HG02840 (cell line): ENCODE results near the gene ESR1.
"Not testable (repeated sequence)": the region's sequence is repeated elsewhere in the genome, so short reads cannot be mapped to it uniquely, and the experiment has no call there.

Source experiments
- ATAC-seq: cut with Tn5 transposase; IDR thresholded peaks from one replicate; pipeline ENCODE4 v1.9.1; 2021; ENCODE audit warnings: mild to moderate bottlenecking, moderate library complexity, moderate number of reproducible peaks; ENCODE audit not compliant: unreplicated experiment, low FRiP score

The ESR1 gene

GRCh38 chr6:151811081-151811480, 3.6 kb downstream of the ESR1 start:
- no peak for ATAC-seq

GRCh38 chr6:151813858-151814257, 6.4 kb downstream of the ESR1 start:
- ATAC-seq, result no peak

GRCh38 chr6:151814614-151815013, 7.1 kb downstream of the ESR1 start:
- no peak for ATAC-seq

GRCh38 chr6:151822252-151823111, 15.0 kb downstream of the ESR1 start:
- no peak for ATAC-seq

- ATAC-seq, result no peak
Measured at GRCh38 chr6:151826517-151827142, 19.1 kb downstream of the ESR1 start.

GRCh38 chr6:151832710-151833109, 25.2 kb downstream of the ESR1 start:
- no peak for ATAC-seq

GRCh38 chr6:151835396-151835795, 27.9 kb downstream of the ESR1 start:
- ATAC-seq, result no peak

- no peak for ATAC-seq
Measured at GRCh38 chr6:151837223-151837622, 29.7 kb downstream of the ESR1 start.

GRCh38 chr6:151842816-151843215, 35.3 kb downstream of the ESR1 start:
- no peak for ATAC-seq

- no peak for ATAC-seq
Measured at GRCh38 chr6:151847064-151847463, 39.6 kb downstream of the ESR1 start.

- ATAC-seq, result no peak
Measured at GRCh38 chr6:151850479-151851003, 43.1 kb downstream of the ESR1 start.

- no peak for ATAC-seq
Measured at GRCh38 chr6:151858294-151858693, 50.8 kb downstream of the ESR1 start.

GRCh38 chr6:151862461-151862860, 55.0 kb downstream of the ESR1 start:
- ATAC-seq, result no peak

- ATAC-seq, result not testable (repeated sequence)
Measured at GRCh38 chr6:151867361-151867869, 59.9 kb downstream of the ESR1 start.

GRCh38 chr6:151869345-151869744, 61.9 kb downstream of the ESR1 start:
- no peak for ATAC-seq

- no peak for ATAC-seq
Measured at GRCh38 chr6:151869787-151870186, 62.3 kb downstream of the ESR1 start.

- no peak for ATAC-seq
Measured at GRCh38 chr6:151870375-151870774, 62.9 kb downstream of the ESR1 start.

- ATAC-seq, result no peak
Measured at GRCh38 chr6:151875524-151875923, 68.0 kb downstream of the ESR1 start.

- ATAC-seq, result no peak
Measured at GRCh38 chr6:151876122-151876521, 68.6 kb downstream of the ESR1 start.

- no peak for ATAC-seq
Measured at GRCh38 chr6:151877458-151877857, 70.0 kb downstream of the ESR1 start.

GRCh38 chr6:151881231-151881630, 73.7 kb downstream of the ESR1 start:
- ATAC-seq, result no peak
